Measurements from ENCODE around the gene OR5A2. TPM values are rescaled to one million over a fixed set of nuclear protein-coding genes. Genes with fewer than 3 reads are reported as not detected.

OR5A2 gene
- total and polyA plus RNA-seq, 2 of the 8 experiments (the other 6 are each of a cell fraction or from before 2014, with no cell fraction given) = not detected

- Histone ChIP-seq H2BK5ac (ENCODE audit: low read depth, low read length) (no peak overlapping the region), H4K20me1 (replicated peaks in 1 of 2; ENCODE audit: control insufficient read depth in 1 of 2, insufficient read depth in 2 of 2, low read length in 2 of 2) (no peaks in the 10 kb centered on the region), H3K4me3 (ENCODE audit: extremely low read depth in 1 of 4, insufficient read depth in 2 of 4, low read depth in 3 of 4, low read length in 4 of 4) (no peak overlapping the region), H2AFZ (ENCODE audit: low read length) (no peak overlapping the region), H2BK120ac (replicated peaks; ENCODE audit: low read depth, low read length) (no peak overlapping the region), H3K18ac (ENCODE audit: extremely low read depth, low read length) (no peak overlapping the region), H3K23me2 (ENCODE audit: low read depth, low read length) (no peaks in the 10 kb centered on the region), H2BK15ac (ENCODE audit: low read length) (no peak overlapping the region), H4K8ac (ENCODE audit: extremely low read depth, insufficient read depth, low read length) (no peak overlapping the region), H2BK20ac (ENCODE audit: low read length) (no peak overlapping the region), H4K5ac (ENCODE audit: insufficient read length, low read depth, low read length) (no peak overlapping the region), H3K23ac (ENCODE audit: insufficient read length) (no peak overlapping the region), H3K36me3 (ENCODE audit: control insufficient read depth in 2 of 4, insufficient read depth in 4 of 4, low read length in 3 of 4) (no peaks in the 10 kb centered on the region; a peak in 1 of 8 replicates), H3K4me2 (ENCODE audit: insufficient read depth in 1 of 2, low read depth in 2 of 2, low read length in 2 of 2) (no peak overlapping the region), H3K27me3 (replicated peaks in 1 of 4; ENCODE audit: control insufficient read depth in 3 of 4, extremely low read depth in 1 of 4, insufficient read depth in 3 of 4, low read length in 3 of 4) (no peaks in the 10 kb centered on the region), H3K9me3 (ENCODE audit: insufficient read depth in 2 of 2, low read depth in 1 of 2, low read length in 1 of 2) (peaks cover 5 to 7% of the 10 kb centered on the region in 2 experiments; a peak in 2 of 4 replicates), H3K4me1 (replicated peaks in 1 of 4; ENCODE audit: control insufficient read depth in 3 of 4, insufficient read depth in 4 of 4, low read length in 3 of 4) (no peaks in the 10 kb centered on the region), H3K27ac (ENCODE audit: low read depth, low read length) (no peak overlapping the region), H2BK12ac (ENCODE audit: low read depth, low read length) (no peak overlapping the region), H2AK5ac (ENCODE audit: low read depth, low read length) (no peak overlapping the region), H3K79me1 (ENCODE audit: low read depth, low read length) (no peaks in the 10 kb centered on the region), H3K79me2 (ENCODE audit: control insufficient read depth in 1 of 2, insufficient read depth in 2 of 2, low read length in 2 of 2) (no peaks in the 10 kb centered on the region), H3K14ac (ENCODE audit: insufficient read length) (no peak overlapping the region), H3K4ac (replicated peaks; ENCODE audit: insufficient read length, low read depth, low read length) (no peak overlapping the region), H3K9ac (replicated peaks in 1 of 4; ENCODE audit: extremely low read depth in 1 of 4, low read depth in 3 of 4, low read length in 3 of 4) (no peak overlapping the region), H3K56ac (replicated peaks; ENCODE audit: insufficient read length, low read depth, low read length) (no peak overlapping the region), H4K91ac (replicated peaks; ENCODE audit: insufficient read length, low read length) (no peak overlapping the region)
- CTCF ChIA-PET (ENCODE audit: partially characterized antibody) = interaction anchor here (1.4 to 4.1 kb wide), 2 partner anchors 15 to 244 kb away, joined by 4 to 10 read pairs; partner anchors contain the start of gene DTX4
- DNase-seq (ENCODE audit: low read depth in 1 of 2, low spot score in 2 of 2) = no peak
- POLR2A ChIA-PET (ENCODE audit: partially characterized antibody) = no interaction called here
- FAIRE-seq = no peak
- 93% methylated on average over 1 of the region's 1 CpG; no CpG with 5 or more reads in 1 of the 2 experiments for WGBS, 2 experiments (ENCODE audit: extremely low coverage in 1 of 2, insufficient coverage in 1 of 2, insufficient read length in 1 of 2, insufficient replicate concordance in 2 of 2, low coverage in 1 of 2, low lambda C conversion rate in 2 of 2, missing lambda C conversion rate in 1 of 2)
- TF ChIP-seq SIX5 (IDR thresholded peaks at IDR 0.05; ENCODE audit: low read depth, low read length) (no peak), SAP30 (IDR thresholded peaks at IDR 0.05; ENCODE audit: insufficient read depth, insufficient replicate concordance, low read length) (no peak), SIN3A (conservative IDR thresholded peaks at IDR 0.05 in 1 of 2, IDR thresholded peaks at IDR 0.05 in 1 of 2; ENCODE audit: low read depth in 1 of 2, low read length in 2 of 2) (no peak), EP300 (IDR thresholded peaks at IDR 0.05; ENCODE audit: borderline replicate concordance in 1 of 2, low read depth in 2 of 2, low read length in 2 of 2) (no peak), POU5F1 (IDR thresholded peaks at IDR 0.05; ENCODE audit: low read depth, low read length) (no peak), SUZ12 (IDR thresholded peaks at IDR 0.05; ENCODE audit: low read length) (no peak), RXRA (IDR thresholded peaks at IDR 0.05; ENCODE audit: insufficient read depth, low read depth, low read length) (no peak), SP1 (IDR thresholded peaks at IDR 0.05; ENCODE audit: low read depth, low read length) (no peak), HDAC6 (IDR thresholded peaks at IDR 0.05; ENCODE audit: low read depth, low read length) (no peak), CEBPB (IDR thresholded peaks at IDR 0.05; ENCODE audit: low read depth, low read length) (no peak), EZH2 (IDR thresholded peaks at IDR 0.05; ENCODE audit: low read depth, low read length, severe bottlenecking) (no peak), ZNF274 (IDR thresholded peaks at IDR 0.05; ENCODE audit: borderline replicate concordance, extremely low read depth, low read length) (no peak)
- TF ChIP-seq, protein P1, sequence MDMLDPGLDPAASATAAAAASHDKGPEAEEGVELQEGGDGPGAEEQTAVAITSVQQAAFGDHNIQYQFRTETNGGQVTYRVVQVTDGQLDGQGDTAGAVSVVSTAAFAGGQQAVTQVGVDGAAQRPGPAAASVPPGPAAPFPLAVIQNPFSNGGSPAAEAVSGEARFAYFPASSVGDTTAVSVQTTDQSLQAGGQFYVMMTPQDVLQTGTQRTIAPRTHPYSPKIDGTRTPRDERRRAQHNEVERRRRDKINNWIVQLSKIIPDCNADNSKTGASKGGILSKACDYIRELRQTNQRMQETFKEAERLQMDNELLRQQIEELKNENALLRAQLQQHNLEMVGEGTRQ (IDR thresholded peaks at IDR 0.05; ENCODE audit: low read length) = no peak
Observed at GRCh38 chr11:59415111-59415510, 11.1 kb downstream of the OR5A2 start.

Measured in H1 (cell line).